ENCODE data around the gene CEP43.

DNA sequence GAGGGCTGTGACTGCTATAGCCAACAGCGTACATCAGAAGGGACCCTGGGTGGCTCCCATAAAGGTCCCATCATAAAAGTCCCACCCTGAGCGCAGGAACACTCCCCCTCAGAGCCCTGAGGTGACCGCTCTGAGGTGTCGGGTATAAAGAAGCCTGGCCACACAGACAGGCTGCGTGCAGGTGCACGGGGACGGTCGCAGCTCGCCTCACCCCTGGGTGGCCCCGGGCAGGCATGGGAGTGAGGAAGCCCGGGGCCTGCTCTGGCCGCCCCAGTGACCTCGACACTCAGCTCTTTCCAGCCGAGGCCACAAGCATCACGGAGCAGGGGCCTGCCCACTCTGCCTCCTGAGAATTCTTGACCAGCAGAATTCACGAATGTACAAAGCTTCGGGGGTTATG is 28.4 kb upstream of the CEP43 start:
- TF ChIP-seq, protein P1, sequence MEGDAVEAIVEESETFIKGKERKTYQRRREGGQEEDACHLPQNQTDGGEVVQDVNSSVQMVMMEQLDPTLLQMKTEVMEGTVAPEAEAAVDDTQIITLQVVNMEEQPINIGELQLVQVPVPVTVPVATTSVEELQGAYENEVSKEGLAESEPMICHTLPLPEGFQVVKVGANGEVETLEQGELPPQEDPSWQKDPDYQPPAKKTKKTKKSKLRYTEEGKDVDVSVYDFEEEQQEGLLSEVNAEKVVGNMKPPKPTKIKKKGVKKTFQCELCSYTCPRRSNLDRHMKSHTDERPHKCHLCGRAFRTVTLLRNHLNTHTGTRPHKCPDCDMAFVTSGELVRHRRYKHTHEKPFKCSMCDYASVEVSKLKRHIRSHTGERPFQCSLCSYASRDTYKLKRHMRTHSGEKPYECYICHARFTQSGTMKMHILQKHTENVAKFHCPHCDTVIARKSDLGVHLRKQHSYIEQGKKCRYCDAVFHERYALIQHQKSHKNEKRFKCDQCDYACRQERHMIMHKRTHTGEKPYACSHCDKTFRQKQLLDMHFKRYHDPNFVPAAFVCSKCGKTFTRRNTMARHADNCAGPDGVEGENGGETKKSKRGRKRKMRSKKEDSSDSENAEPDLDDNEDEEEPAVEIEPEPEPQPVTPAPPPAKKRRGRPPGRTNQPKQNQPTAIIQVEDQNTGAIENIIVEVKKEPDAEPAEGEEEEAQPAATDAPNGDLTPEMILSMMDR (IDR thresholded peaks at IDR 0.05): no peak
- no peak for TF ChIP-seq CBX2 (IDR thresholded peaks at IDR 0.05; ENCODE audit: borderline replicate concordance, low read depth)
- no peak for TF ChIP-seq POLR2A (IDR thresholded peaks at IDR 0.05; ENCODE audit: low read length)
- TF ChIP-seq, protein P2, sequence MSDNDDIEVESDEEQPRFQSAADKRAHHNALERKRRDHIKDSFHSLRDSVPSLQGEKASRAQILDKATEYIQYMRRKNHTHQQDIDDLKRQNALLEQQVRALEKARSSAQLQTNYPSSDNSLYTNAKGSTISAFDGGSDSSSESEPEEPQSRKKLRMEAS (IDR thresholded peaks at IDR 0.05): no peak
- no peak for TF ChIP-seq RFX5 (IDR thresholded peaks at IDR 0.05)
- TF ChIP-seq EP300 (IDR thresholded peaks at IDR 0.05): no peak
- TF ChIP-seq, protein P3, sequence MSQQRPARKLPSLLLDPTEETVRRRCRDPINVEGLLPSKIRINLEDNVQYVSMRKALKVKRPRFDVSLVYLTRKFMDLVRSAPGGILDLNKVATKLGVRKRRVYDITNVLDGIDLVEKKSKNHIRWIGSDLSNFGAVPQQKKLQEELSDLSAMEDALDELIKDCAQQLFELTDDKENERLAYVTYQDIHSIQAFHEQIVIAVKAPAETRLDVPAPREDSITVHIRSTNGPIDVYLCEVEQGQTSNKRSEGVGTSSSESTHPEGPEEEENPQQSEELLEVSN (IDR thresholded peaks at IDR 0.05; ENCODE audit: borderline replicate concordance, low read depth): no peak
- no peak for TF ChIP-seq MAFK (IDR thresholded peaks at IDR 0.05; ENCODE audit: partially characterized antibody)
- no peak for TF ChIP-seq SMC3 (IDR thresholded peaks at IDR 0.05)

Measured in A549 (cell line).